Right renal cortex interstitium (tissue), 3 donors: ENCODE measurements around the gene CYP4B1. TPM values are rescaled to one million over a fixed set of nuclear protein-coding genes. Genes with fewer than 3 reads are reported as not detected.

Experiments used
- polyA plus RNA-seq, 3 donors: library from polyadenylated mRNA; unstranded; fragments of 120-200 nt; gene quantifications; one replicate each; pipeline ENCODE4 v1.2.1, GENCODE V29; 2013; ENCODE audit not compliant: insufficient read length in 3 of 3

The CYP4B1 gene
- polyA plus RNA-seq, 3 donors: 0.79 to 2.3 (median 2.3) TPM

Other genes with a start within 250 kb of the CYP4B1 start
- not detected for gene KNCN, start 247.4 kb upstream of the CYP4B1 start, polyA plus RNA-seq
- gene MKNK1, start 194.8 kb upstream of the CYP4B1 start, polyA plus RNA-seq: 10 to 100 TPM; 20.0 to 22.6 (median 20.8) TPM
- gene MOB3C, start 182.2 kb upstream of the CYP4B1 start, polyA plus RNA-seq: 10 to 100 TPM; 12.1 to 13.4 (median 12.4) TPM
- 100 to 1,000 TPM; 107 to 121 (median 116) TPM for gene ATPAF1, start 130.7 kb upstream of the CYP4B1 start, polyA plus RNA-seq
- gene TEX38, start 127.2 kb upstream of the CYP4B1 start, polyA plus RNA-seq: under 1 TPM; 0.17 to 0.53 (median 0.28) TPM
- 100 to 1,000 TPM; 109 to 111 (median 110) TPM for gene EFCAB14, start 79.9 kb upstream of the CYP4B1 start, polyA plus RNA-seq
- 10 to 100 TPM; 30.0 to 50.3 (median 48.1) TPM for gene CYP4A11, start 142.4 kb downstream of the CYP4B1 start, polyA plus RNA-seq
- 10 to 100 TPM; 10.0 to 13.2 (median 12.3) TPM for gene CYP4X1, start 224.6 kb downstream of the CYP4B1 start, polyA plus RNA-seq